Measurements from ENCODE around the gene SLC39A11.

DNA sequence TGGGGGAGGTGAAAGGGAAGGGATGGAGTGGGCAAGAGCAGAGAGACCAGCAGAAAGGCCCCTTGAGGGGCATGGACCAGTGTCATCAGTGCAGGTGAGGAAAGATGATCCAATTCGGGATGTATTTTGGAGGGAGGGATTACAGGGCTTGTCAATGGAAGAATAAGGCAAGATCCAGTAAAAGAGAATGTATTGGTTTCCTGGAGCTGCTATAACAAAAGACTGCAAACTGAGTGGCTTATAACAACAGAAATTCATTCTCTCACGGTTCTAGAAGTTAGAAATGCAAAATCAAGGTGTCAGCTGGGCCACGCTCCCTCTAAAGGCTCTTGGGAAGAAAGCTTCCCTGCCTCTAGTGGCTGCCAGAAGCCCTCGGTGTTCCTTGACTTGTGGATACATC lies 41.7 kb downstream of the SLC39A11 start:
- no peak for TF ChIP-seq EZH2 (IDR thresholded peaks at IDR 0.05; ENCODE audit: insufficient read depth, poor library complexity, severe bottlenecking)
- TF ChIP-seq EZH2phosphoT487 (IDR thresholded peaks at IDR 0.05; ENCODE audit: insufficient read depth, low read depth): no peak

Data from GM23248 (cell line).